Measurements from ENCODE around the gene PRKCD. TPM values are rescaled to one million over a fixed set of nuclear protein-coding genes. Genes with fewer than 3 reads are reported as not detected.

PRKCD gene
- total and polyA plus RNA-seq, 2 experiments from 2014 or later: 12.3 to 23.6 TPM

GRCh38 chr3:53171827-53172505 is 11.0 kb downstream of the PRKCD start:
- H3K9me2 ChIP-seq (replicated peaks; ENCODE audit: insufficient read depth): no peaks in the 10 kb centered on the region
- peaks cover 40% of the 10 kb centered on the region for H3K79me2 ChIP-seq
- H3K27me3 ChIP-seq: no peaks in the 10 kb centered on the region
- H3K4me3 ChIP-seq: no peak overlapping the region
- H3K4me2 ChIP-seq: no peak overlapping the region
- no peak for DNase-seq (ENCODE audit: low spot score)
- no peak overlapping the region for H2AFZ ChIP-seq
- no peaks in the 10 kb centered on the region for H3K36me3 ChIP-seq (replicated peaks; ENCODE audit: insufficient read depth, low read depth)
- H3K9me3 ChIP-seq (ENCODE audit: low read depth): no peaks in the 10 kb centered on the region
- H4K20me1 ChIP-seq (ENCODE audit: insufficient read depth, poor library complexity, severe bottlenecking): no peaks in the 10 kb centered on the region
- TF ChIP-seq EZH2 (IDR thresholded peaks at IDR 0.05; ENCODE audit: borderline replicate concordance) (no peak), EZH2phosphoT487 (IDR thresholded peaks at IDR 0.05; ENCODE audit: low read depth, severe bottlenecking, unreplicated experiment) (no peak)
- TF ChIP-seq, protein P1, sequence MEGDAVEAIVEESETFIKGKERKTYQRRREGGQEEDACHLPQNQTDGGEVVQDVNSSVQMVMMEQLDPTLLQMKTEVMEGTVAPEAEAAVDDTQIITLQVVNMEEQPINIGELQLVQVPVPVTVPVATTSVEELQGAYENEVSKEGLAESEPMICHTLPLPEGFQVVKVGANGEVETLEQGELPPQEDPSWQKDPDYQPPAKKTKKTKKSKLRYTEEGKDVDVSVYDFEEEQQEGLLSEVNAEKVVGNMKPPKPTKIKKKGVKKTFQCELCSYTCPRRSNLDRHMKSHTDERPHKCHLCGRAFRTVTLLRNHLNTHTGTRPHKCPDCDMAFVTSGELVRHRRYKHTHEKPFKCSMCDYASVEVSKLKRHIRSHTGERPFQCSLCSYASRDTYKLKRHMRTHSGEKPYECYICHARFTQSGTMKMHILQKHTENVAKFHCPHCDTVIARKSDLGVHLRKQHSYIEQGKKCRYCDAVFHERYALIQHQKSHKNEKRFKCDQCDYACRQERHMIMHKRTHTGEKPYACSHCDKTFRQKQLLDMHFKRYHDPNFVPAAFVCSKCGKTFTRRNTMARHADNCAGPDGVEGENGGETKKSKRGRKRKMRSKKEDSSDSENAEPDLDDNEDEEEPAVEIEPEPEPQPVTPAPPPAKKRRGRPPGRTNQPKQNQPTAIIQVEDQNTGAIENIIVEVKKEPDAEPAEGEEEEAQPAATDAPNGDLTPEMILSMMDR (IDR thresholded peaks at IDR 0.05; ENCODE audit: poor library complexity): no peak
- 68% methylated on average over 7 of the region's 7 CpGs for WGBS (ENCODE audit: low lambda C conversion rate, missing lambda C conversion rate)
- peaks cover 22% of the 10 kb centered on the region for H3K4me1 ChIP-seq (ENCODE audit: insufficient read depth)
- no peak overlapping the region for H3K27ac ChIP-seq

GRCh38 chr3:53173107-53173506 is 12.1 kb downstream of the PRKCD start:
- H3K27ac ChIP-seq: no peak overlapping the region
- TF ChIP-seq, protein P1 (IDR thresholded peaks at IDR 0.05; ENCODE audit: poor library complexity): no peak
- TF ChIP-seq EZH2phosphoT487 (IDR thresholded peaks at IDR 0.05; ENCODE audit: low read depth, severe bottlenecking, unreplicated experiment) (no peak), EZH2 (IDR thresholded peaks at IDR 0.05; ENCODE audit: borderline replicate concordance) (no peak)
- 98% methylated on average over 5 of the region's 5 CpGs for WGBS (ENCODE audit: low lambda C conversion rate, missing lambda C conversion rate)
- no peaks in the 10 kb centered on the region for H3K27me3 ChIP-seq
- H3K36me3 ChIP-seq (replicated peaks; ENCODE audit: insufficient read depth, low read depth): no peaks in the 10 kb centered on the region
- H4K20me1 ChIP-seq (ENCODE audit: insufficient read depth, poor library complexity, severe bottlenecking): no peaks in the 10 kb centered on the region
- no peak for DNase-seq (ENCODE audit: low spot score)
- no peaks in the 10 kb centered on the region for H3K9me3 ChIP-seq (ENCODE audit: low read depth)
- no peak overlapping the region for H3K4me3 ChIP-seq
- no peak overlapping the region for H3K4me2 ChIP-seq
- H3K79me2 ChIP-seq: peaks cover 29% of the 10 kb centered on the region
- H2AFZ ChIP-seq: no peak overlapping the region
- no peaks in the 10 kb centered on the region for H3K9me2 ChIP-seq (replicated peaks; ENCODE audit: insufficient read depth)
- H3K4me1 ChIP-seq (ENCODE audit: insufficient read depth): peaks cover 22% of the 10 kb centered on the region

GRCh38 chr3:53174346-53175250 is 13.6 kb downstream of the PRKCD start:
- no peak overlapping the region for H3K4me3 ChIP-seq
- H3K36me3 ChIP-seq (replicated peaks; ENCODE audit: insufficient read depth, low read depth): no peaks in the 10 kb centered on the region

More at GRCh38 chr3:53174346-53175250, 13.6 kb downstream of the PRKCD start:
- Histone ChIP-seq H4K20me1 (ENCODE audit: insufficient read depth, poor library complexity, severe bottlenecking) (no peaks in the 10 kb centered on the region), H3K9me2 (replicated peaks; ENCODE audit: insufficient read depth) (no peaks in the 10 kb centered on the region), H3K27me3 (no peaks in the 10 kb centered on the region), H2AFZ (no peak overlapping the region), H3K27ac (no peak overlapping the region), H3K4me2 (no peak overlapping the region), H3K4me1 (ENCODE audit: insufficient read depth) (peaks cover 16% of the 10 kb centered on the region), H3K79me2 (peaks cover 21% of the 10 kb centered on the region), H3K9me3 (ENCODE audit: low read depth) (no peaks in the 10 kb centered on the region)
- WGBS (ENCODE audit: low lambda C conversion rate, missing lambda C conversion rate): 89% methylated on average over 8 of the region's 9 CpGs
- no peak for DNase-seq (ENCODE audit: low spot score)
- TF ChIP-seq, protein P1 (IDR thresholded peaks at IDR 0.05; ENCODE audit: poor library complexity): no peak
- TF ChIP-seq EZH2 (IDR thresholded peaks at IDR 0.05; ENCODE audit: borderline replicate concordance) (no peak), EZH2phosphoT487 (IDR thresholded peaks at IDR 0.05; ENCODE audit: low read depth, severe bottlenecking, unreplicated experiment) (no peak)
